ENCODE results near the gene PAX7. TPM values are rescaled to one million over a fixed set of nuclear protein-coding genes. Genes with fewer than 3 reads are reported as not detected.

The PAX7 gene
- total and polyA plus RNA-seq, 2 donors (not counting 3 experiments of a cell fraction or from before 2014, with no cell fraction given): not detected

- DNase-seq (ENCODE audit: low read depth, low spot score) (no peak), FAIRE-seq (no peak)
- Histone ChIP-seq H3K9ac (replicated peaks; ENCODE audit: extremely low read depth, insufficient read depth, low read length) (no peak overlapping the region), H3K4me3 (replicated peaks in 1 of 3; ENCODE audit: insufficient read depth in 1 of 3, low read depth in 1 of 3, low read length in 3 of 3) (no peak overlapping the region), H3K9me3 (replicated peaks; ENCODE audit: control insufficient read depth, insufficient read depth, low read length) (no peaks in the 10 kb centered on the region), H4K20me1 (replicated peaks; ENCODE audit: control insufficient read depth, extremely low read depth, insufficient read depth, low read length) (no peaks in the 10 kb centered on the region), H3K4me2 (ENCODE audit: insufficient read depth, low read length) (no peak overlapping the region), H3K9me1 (replicated peaks; ENCODE audit: control insufficient read depth, extremely low read depth, insufficient read depth, low read length) (no peaks in the 10 kb centered on the region), H3K36me3 (ENCODE audit: control insufficient read depth in 2 of 2, extremely low read depth in 1 of 2, insufficient read depth in 2 of 2, low read length in 2 of 2) (no peaks in the 10 kb centered on the region), H2AFZ (ENCODE audit: low read depth, low read length) (no peak overlapping the region), H3K4me1 (ENCODE audit: control insufficient read depth, extremely low read depth, insufficient read depth, low read length) (no peaks in the 10 kb centered on the region), H3K27me3 (ENCODE audit: control insufficient read depth in 2 of 2, insufficient read depth in 2 of 2, low read length in 2 of 2) (no peaks in the 10 kb centered on the region), H3K79me2 (ENCODE audit: control insufficient read depth, insufficient read depth, low read length) (no peaks in the 10 kb centered on the region), H3K27ac (ENCODE audit: insufficient read depth, low read depth, low read length) (no peak overlapping the region)
- no TSS peak for BruUV-seq (replicated peaks)
- POLR2A ChIA-PET: no interaction called here
- CTCF ChIA-PET: no interaction called here
- dilution Hi-C loops (cut with MboI; ENCODE audit: extremely low pct_ligation_motif_present, low sequenced_read_pairs) (no loop called here), intact Hi-C loops (cut with micrococcal nuclease) (no loop called here)
- TF ChIP-seq GATA2 (IDR thresholded peaks at IDR 0.05; ENCODE audit: insufficient read depth, insufficient read length, low read depth, low read length): no peak
- TF ChIP-seq EZH2 (IDR thresholded peaks at IDR 0.05; ENCODE audit: borderline replicate concordance, low read depth, low read length, severe bottlenecking): no peak
- TF ChIP-seq CTCF (IDR thresholded peaks at IDR 0.05; ENCODE audit: extremely low read depth in 1 of 2, insufficient read depth in 1 of 2, low read depth in 1 of 2, low read length in 2 of 2): no peak
- no peak for TF ChIP-seq MAX (IDR thresholded peaks at IDR 0.05; ENCODE audit: insufficient read depth, insufficient read length)
- no peak for TF ChIP-seq POLR2AphosphoS5 (IDR thresholded peaks at IDR 0.05; ENCODE audit: insufficient read depth, low read depth, low read length)
- TF ChIP-seq POLR2A (IDR thresholded peaks at IDR 0.05; ENCODE audit: low read depth, low read length): no peak
- TF ChIP-seq JUN (IDR thresholded peaks at IDR 0.05; ENCODE audit: borderline replicate concordance, insufficient read depth, insufficient read length, low read depth): no peak
- no peak for TF ChIP-seq MYC (IDR thresholded peaks at IDR 0.05; ENCODE audit: low read depth, low read length)
- no peak for TF ChIP-seq FOS (IDR thresholded peaks at IDR 0.05; ENCODE audit: borderline replicate concordance, insufficient read depth, low read length)
Measured at GRCh38 chr1:18734461-18735223, 104.0 kb downstream of the PAX7 start.
